Ectodermal cell (in vitro differentiated cells): ENCODE data around the gene PLCB4.

Experiments used
- H3K27ac ChIP-seq: 2 replicates; pipeline ENCODE4 v1.7.0; 2013; ENCODE audit warnings: mild to moderate bottlenecking, low read depth, low read length; ENCODE audit not compliant: insufficient read depth, poor library complexity, severe bottlenecking
- H3K27me3 ChIP-seq: 2 replicates; pipeline ENCODE4 v1.7.0; 2013; ENCODE audit warnings: mild to moderate bottlenecking, low read length; ENCODE audit not compliant: insufficient read depth, control insufficient read depth, poor library complexity, severe bottlenecking
- H3K36me3 ChIP-seq: one replicate; pipeline ENCODE4 v1.7.0; 2013; ENCODE audit warnings: low read length; ENCODE audit not compliant: control insufficient read depth, insufficient read depth
- H3K4me1 ChIP-seq: one replicate; pipeline ENCODE4 v1.7.0; 2013; ENCODE audit warnings: low read length; ENCODE audit not compliant: control insufficient read depth, insufficient read depth
- H3K4me3 ChIP-seq: 2 replicates; pipeline ENCODE4 v1.7.0; 2013; ENCODE audit warnings: low read depth, low read length, control low read depth; ENCODE audit not compliant: insufficient read depth
- H3K9me3 ChIP-seq: 2 replicates; pipeline ENCODE4 v1.7.0; 2013; ENCODE audit warnings: mild to moderate bottlenecking, low read length, moderate library complexity; ENCODE audit not compliant: control insufficient read depth
- WGBS, 2 experiments: methylation state at CpG; one replicate each; pipeline ENCODE4 v1.1.7; 2013; ENCODE audit warnings: missing lambda C conversion rate in 2 of 2; 5-methylcytosine and 5-hydroxymethylcytosine counted together

The PLCB4 gene

DNA sequence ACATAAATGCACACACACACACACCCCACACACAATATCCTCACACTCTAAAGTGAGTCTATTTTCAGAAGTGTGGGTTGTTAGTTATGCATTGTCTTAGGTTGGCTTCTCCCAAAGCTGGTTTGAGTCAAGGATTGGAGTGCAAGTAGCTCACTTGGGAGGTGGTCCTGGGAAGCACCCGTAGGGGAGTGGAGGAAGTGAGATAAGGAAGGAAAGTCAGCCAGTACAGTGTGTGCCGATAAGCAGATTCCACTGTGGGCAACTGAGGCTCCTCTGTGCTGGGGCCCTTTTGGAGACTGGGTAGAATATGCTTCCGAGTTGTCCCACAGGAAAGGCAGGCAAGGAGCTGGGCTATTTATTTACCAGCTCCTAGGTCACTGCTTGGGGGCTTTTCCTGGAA lies 67.2 kb downstream of the PLCB4 start:
- Histone ChIP-seq H3K4me3 (no peak overlapping the region), H3K27ac (no peak overlapping the region), H3K9me3 (no peaks in the 10 kb centered on the region), H3K27me3 (no peaks in the 10 kb centered on the region), H3K36me3 (no peaks in the 10 kb centered on the region), H3K4me1 (peaks cover 3% of the 10 kb centered on the region)
- 90 to 93% methylated on average over 3 of the region's 3 CpGs for WGBS, 2 experiments

DNA sequence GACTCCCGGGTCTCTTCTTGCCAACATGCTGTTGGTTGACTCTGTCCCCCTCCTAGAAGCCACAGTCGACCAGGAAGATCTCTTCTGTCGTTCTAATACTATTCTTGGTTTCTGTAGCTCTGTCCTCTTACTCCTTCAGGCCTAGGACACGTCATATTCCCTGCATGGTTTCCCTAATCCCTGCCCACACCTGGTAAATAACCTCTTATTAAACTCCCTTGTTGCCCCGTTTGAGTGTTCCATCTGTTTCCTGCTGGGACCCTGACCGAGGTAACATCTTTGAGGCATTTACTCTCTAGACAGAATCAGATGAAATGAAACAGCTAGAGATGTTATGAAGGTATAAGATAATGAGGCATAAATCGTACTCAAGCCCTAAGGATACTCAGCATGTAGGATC lies 68.1 kb downstream of the PLCB4 start:
- Histone ChIP-seq H3K9me3 (no peaks in the 10 kb centered on the region), H3K4me1 (peaks cover 3% of the 10 kb centered on the region), H3K4me3 (no peak overlapping the region), H3K36me3 (no peaks in the 10 kb centered on the region), H3K27ac (no peak overlapping the region), H3K27me3 (no peaks in the 10 kb centered on the region)
- 86 to 89% methylated on average over 7 of the region's 7 CpGs for WGBS, 2 experiments

DNA sequence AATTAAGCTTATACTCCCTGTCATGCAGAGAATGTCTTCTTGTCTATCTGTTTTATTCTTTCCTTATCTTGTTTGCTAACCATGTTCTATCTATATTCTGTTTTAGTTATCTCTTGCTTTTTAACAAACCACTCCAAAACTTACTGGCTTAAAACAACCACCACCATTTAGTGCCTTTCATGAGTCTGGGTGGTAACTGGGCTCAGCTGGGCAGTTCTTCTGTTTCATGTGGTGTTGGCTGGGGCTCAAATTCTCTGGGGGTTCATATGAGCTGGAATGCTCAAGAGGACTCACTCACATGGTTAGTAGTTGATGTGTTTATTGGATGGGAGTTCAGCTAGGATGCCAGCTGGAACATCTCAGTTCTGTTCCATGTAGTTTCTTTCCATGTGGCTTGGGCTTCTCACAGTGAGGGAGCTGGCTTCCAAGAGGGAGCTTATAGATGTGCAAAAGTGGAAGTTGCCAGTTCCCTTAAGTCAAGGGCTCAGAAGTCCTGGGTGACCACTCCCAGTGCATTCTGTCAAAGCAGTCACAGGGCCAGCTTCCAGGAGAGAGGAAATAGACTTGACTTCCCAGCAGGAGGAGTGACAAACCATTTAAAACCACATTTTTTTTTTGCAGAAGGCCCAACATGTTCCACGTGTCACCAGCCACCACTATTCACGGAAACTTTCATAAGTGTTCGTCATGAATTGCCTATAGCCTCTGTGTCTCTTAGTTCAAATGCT lies 70.4 kb downstream of the PLCB4 start:
- Histone ChIP-seq H3K4me3 (no peak overlapping the region), H3K36me3 (no peaks in the 10 kb centered on the region), H3K27ac (no peak overlapping the region), H3K4me1 (peaks cover 3% of the 10 kb centered on the region), H3K27me3 (no peaks in the 10 kb centered on the region), H3K9me3 (no peaks in the 10 kb centered on the region)
- 94 to 97% methylated on average over 3 of the region's 3 CpGs for WGBS, 2 experiments

DNA sequence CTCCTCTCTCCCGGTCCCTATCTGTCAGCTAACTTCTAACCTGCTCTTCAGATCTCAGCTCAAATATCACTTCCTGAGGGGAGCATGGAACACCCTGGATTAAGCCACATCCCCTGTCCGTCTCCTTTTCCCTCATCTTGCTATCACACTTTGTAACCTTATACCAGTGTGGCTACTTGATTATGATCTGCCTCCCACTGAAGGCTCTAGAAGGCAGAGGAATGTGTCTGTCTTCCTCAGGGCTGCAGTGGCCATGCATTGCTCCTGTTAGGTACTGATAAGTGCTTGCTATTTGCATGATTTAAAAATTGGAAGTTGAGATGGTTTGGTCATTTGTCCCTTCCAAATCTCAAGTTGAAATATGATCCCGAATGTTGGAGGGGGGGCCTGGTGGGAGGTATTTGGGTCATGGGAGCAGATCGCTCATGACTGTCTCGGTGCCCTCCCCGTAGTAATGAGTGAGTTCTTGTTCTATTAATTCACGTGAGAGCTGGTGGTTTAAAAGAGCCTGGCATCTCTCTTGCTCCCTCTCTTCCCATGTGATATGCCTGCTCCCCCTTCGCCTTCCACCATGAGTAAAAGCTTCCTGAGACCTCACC lies 71.4 kb downstream of the PLCB4 start:
- Histone ChIP-seq H3K36me3 (no peaks in the 10 kb centered on the region), H3K4me1 (peaks cover 3% of the 10 kb centered on the region), H3K4me3 (no peak overlapping the region), H3K9me3 (no peaks in the 10 kb centered on the region), H3K27ac (no peak overlapping the region), H3K27me3 (no peaks in the 10 kb centered on the region)
- WGBS, 2 experiments: 95 to 96% methylated on average over 8 of the region's 8 CpGs

DNA sequence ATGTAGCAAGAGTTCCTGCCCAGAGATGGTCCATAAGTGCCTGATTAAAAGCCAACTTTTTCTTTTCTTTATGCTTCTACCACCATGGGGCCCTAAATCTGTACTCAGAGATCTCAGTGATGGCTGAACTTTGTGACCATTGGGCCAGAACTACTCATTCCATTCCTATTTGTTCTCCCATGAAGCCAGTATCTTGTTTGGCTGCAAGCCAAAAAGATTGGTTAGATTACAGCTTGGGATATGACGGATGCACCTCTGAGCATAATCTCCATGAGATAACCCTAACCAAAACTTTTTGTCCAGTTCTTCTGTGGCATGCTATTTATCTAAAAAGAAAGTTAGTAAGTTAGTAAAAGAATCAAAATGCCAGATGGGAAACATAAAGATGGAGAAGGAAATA lies 72.2 kb downstream of the PLCB4 start:
- Histone ChIP-seq H3K27ac (no peak overlapping the region), H3K27me3 (no peaks in the 10 kb centered on the region), H3K36me3 (no peaks in the 10 kb centered on the region), H3K9me3 (no peaks in the 10 kb centered on the region), H3K4me1 (peaks cover 3% of the 10 kb centered on the region), H3K4me3 (no peak overlapping the region)
- 100% methylated on average over 1 of the region's 1 CpG for WGBS, 2 experiments

DNA sequence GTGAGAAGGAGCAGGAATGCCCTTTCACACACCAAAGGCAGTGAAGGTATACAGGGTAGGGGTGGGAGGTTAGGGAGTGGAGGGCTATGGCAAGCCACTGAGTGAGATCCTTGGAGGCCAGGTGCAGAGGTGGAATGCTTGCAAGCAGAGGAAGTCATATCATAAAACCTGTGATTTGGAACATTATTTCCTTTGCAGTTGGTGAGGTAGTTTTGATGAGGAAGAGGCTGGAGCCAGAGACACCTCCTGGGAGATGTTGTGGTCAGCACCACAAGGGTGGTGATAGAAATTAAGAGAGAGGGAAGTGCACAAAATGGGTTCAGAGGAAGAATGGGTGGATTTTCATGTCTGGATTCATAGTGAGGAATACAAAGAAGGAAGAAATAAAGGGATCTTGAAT lies 73.0 kb downstream of the PLCB4 start:
- no peaks in the 10 kb centered on the region for H3K27me3 ChIP-seq
- H3K36me3 ChIP-seq: no peaks in the 10 kb centered on the region
- H3K9me3 ChIP-seq: no peaks in the 10 kb centered on the region
- peaks cover 3% of the 10 kb centered on the region for H3K4me1 ChIP-seq
- H3K27ac ChIP-seq: no peak overlapping the region
- H3K4me3 ChIP-seq: no peak overlapping the region

DNA sequence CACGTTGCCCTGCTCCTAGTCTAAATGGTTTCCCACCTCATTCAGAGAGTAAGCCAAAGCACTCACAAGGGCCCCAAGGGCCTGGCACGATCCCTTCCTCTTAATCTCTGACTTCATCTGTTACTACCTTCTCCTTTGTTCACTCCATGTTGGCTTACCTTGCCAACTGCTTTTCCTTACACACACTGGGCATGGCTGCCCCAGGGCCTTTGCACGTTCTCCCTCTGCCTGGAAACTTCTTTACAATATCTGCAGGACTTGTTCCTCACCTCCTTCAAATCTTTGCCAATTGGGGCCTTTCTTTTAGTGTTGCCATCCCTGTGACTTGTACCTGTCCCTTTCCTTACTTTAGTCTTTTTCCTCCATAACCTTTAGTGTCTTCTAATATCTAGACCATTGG lies 73.9 kb downstream of the PLCB4 start:
- H3K4me1 ChIP-seq: peaks cover 3% of the 10 kb centered on the region
- H3K27me3 ChIP-seq: no peaks in the 10 kb centered on the region
- H3K36me3 ChIP-seq: no peaks in the 10 kb centered on the region
- H3K9me3 ChIP-seq: no peaks in the 10 kb centered on the region
- H3K27ac ChIP-seq: no peak overlapping the region
- H3K4me3 ChIP-seq: no peak overlapping the region
- 92 to 93% methylated on average over 3 of the region's 3 CpGs for WGBS, 2 experiments

DNA sequence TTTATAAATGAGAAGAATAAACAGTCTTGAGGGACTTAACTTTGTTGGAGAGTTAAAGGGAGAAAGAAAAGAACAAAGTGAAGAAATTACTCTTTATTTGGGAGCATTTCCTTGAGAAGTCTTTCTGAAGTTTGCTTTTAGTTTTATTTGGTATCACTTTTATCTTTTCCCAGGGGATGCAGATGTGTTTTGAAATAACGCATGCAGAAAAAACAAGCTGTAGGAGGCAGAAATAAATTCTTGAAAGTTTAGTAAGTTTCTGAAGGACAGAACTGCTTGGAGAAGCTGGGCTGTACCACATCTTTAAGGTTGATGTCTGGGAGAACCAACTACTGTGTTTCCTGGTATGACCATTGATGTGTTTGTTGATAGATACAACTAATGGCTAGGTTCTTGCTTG lies 75.0 kb downstream of the PLCB4 start:
- Histone ChIP-seq H3K4me3 (no peak overlapping the region), H3K27me3 (no peaks in the 10 kb centered on the region), H3K4me1 (peaks cover 3% of the 10 kb centered on the region), H3K9me3 (no peaks in the 10 kb centered on the region), H3K27ac (no peak overlapping the region), H3K36me3 (no peaks in the 10 kb centered on the region)
- 90 to 97% methylated on average over 1 of the region's 1 CpG for WGBS, 2 experiments

DNA sequence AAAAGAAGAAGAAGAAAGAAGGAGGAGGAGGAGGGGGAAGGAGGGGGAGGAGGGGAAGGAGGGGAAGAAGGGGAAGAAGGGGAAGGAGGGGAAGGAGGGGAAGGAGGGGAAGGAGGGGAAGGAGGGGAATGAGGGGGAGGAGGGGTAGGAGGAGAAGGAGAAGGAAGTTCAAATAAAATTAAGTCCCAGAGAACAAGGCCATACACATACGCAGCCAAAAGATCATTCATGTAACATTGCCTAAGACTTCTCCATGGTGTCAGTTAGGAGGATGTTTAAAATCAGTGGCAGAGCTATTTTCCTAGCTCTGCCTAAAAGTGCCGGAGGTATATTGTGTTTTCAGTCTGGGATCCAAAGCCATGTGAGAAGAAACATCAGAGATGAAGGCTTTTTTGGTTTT lies 75.8 kb downstream of the PLCB4 start:
- peaks cover 3% of the 10 kb centered on the region for H3K4me1 ChIP-seq
- H3K4me3 ChIP-seq: no peak overlapping the region
- WGBS, 2 experiments: 0 to 47% methylated on average over 1 to 2 of the region's 2 CpGs
- no peak overlapping the region for H3K27ac ChIP-seq
- no peaks in the 10 kb centered on the region for H3K27me3 ChIP-seq
- H3K9me3 ChIP-seq: no peaks in the 10 kb centered on the region
- H3K36me3 ChIP-seq: no peaks in the 10 kb centered on the region

DNA sequence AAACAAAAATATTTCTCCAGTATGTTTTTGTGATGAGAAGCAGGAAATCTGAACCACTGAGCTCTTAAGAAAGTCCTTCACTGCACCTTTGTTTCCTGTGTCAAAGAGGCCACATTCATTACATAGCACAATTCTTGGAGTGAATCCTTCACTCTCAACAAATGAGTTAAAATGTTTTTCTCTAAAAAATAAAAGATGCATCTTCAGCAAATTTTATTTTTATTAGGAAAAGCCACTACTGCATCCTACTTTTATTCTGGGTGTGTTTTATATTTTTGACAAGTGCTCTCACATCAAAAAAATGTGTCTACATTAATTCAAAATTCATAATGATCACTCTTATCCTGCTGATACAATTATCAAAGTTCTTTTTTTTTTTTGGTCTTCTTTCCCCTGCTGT lies 76.3 kb downstream of the PLCB4 start:
- Histone ChIP-seq H3K4me3 (no peak overlapping the region), H3K36me3 (no peaks in the 10 kb centered on the region), H3K27me3 (no peaks in the 10 kb centered on the region), H3K9me3 (no peaks in the 10 kb centered on the region), H3K27ac (no peak overlapping the region), H3K4me1 (peaks cover 3% of the 10 kb centered on the region)
